ENCODE measurements around the gene RPS6KA5. TPM values are rescaled to one million over a fixed set of nuclear protein-coding genes. Genes with fewer than 3 reads are reported as not detected.
"Not testable (repeated sequence)": the region's sequence is repeated elsewhere in the genome, so short reads cannot be mapped to it uniquely, and the experiment has no call there.

RPS6KA5 gene
- polyA plus RNA-seq (ENCODE audit: insufficient read length), result 5.6 TPM

- DNase-seq, result peak; percentile 100
Observed at GRCh38 chr14:91060351-91061055, at the start of gene RPS6KA5. RPS6KA5 (minus strand) TSS chr14:91060641; CDS start chr14:91060434, 207 bp downstream.

GRCh38 chr14:91108941-91109611 lies 48.6 kb upstream of the RPS6KA5 start:
- DNase-seq, result no peak

GRCh38 chr14:91103116-91103515 lies 42.7 kb upstream of the RPS6KA5 start:
- DNase-seq, result no peak

- DNase-seq, result no peak
Observed at GRCh38 chr14:91100102-91100501, 39.7 kb upstream of the RPS6KA5 start.

- DNase-seq, result no peak
Observed at GRCh38 chr14:91098591-91098990, 38.1 kb upstream of the RPS6KA5 start.

GRCh38 chr14:91097657-91098056 lies 37.2 kb upstream of the RPS6KA5 start:
- not testable (repeated sequence) for DNase-seq

GRCh38 chr14:91095178-91095577 lies 34.7 kb upstream of the RPS6KA5 start:
- DNase-seq, result no peak

GRCh38 chr14:91094772-91095171 lies 34.3 kb upstream of the RPS6KA5 start:
- DNase-seq, result no peak

- DNase-seq, result not testable (repeated sequence)
Observed at GRCh38 chr14:91093743-91094472, 33.5 kb upstream of the RPS6KA5 start.

- no peak for DNase-seq
Observed at GRCh38 chr14:91092073-91092472, 31.6 kb upstream of the RPS6KA5 start.

- no peak for DNase-seq
Observed at GRCh38 chr14:91090743-91091142, 30.3 kb upstream of the RPS6KA5 start.

GRCh38 chr14:91089958-91090535 lies 29.6 kb upstream of the RPS6KA5 start:
- no peak for DNase-seq

- DNase-seq, result no peak
Observed at GRCh38 chr14:91088585-91089235, 28.3 kb upstream of the RPS6KA5 start.

GRCh38 chr14:91087470-91087869 lies 27.0 kb upstream of the RPS6KA5 start:
- DNase-seq, result not testable (repeated sequence)

GRCh38 chr14:91084516-91084915 lies 24.1 kb upstream of the RPS6KA5 start:
- no peak for DNase-seq

GRCh38 chr14:91082282-91082681 lies 21.8 kb upstream of the RPS6KA5 start:
- DNase-seq, result no peak

GRCh38 chr14:91080071-91080470 lies 19.6 kb upstream of the RPS6KA5 start:
- DNase-seq, result no peak

- DNase-seq, result no peak
Observed at GRCh38 chr14:91078095-91078737, 17.8 kb upstream of the RPS6KA5 start.

- DNase-seq, result no peak
Observed at GRCh38 chr14:91075553-91075952, 15.1 kb upstream of the RPS6KA5 start.

GRCh38 chr14:91070572-91070971 lies 10.1 kb upstream of the RPS6KA5 start:
- no peak for DNase-seq

GRCh38 chr14:91068642-91069041 lies 8.2 kb upstream of the RPS6KA5 start:
- DNase-seq, result no peak

GRCh38 chr14:91067186-91067585 lies 6.7 kb upstream of the RPS6KA5 start:
- DNase-seq, result no peak

All from hindlimb muscle (tissue), 1 donor.